ENCODE data around the gene SKP2. TPM values are rescaled to one million over a fixed set of nuclear protein-coding genes. Genes with fewer than 3 reads are reported as not detected.

Gene SKP2
- polyA plus RNA-seq, 2 of the 4 experiments (the other 2 are of a cell fraction), result 11.4 to 13.7 TPM

DNA sequence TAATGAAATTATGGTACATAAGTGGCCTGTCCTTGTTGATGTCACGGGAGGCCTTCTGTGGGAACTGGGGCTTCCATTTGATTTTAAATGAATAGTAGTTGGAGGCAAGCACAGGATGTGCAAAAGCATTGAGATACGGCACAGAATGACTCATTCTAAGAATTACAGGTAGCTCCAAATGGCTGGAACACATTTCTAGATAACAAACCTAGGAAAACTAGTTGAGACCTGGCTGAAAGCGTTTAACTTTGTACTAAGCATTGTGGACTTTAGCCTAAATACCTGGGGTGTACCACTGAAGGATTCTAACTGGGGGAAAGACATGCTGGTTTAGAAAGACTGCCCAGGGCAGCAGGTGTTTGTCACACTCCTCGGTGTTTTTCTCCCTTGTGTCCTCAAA lies 9.4 kb downstream of the SKP2 start:
- DNase-seq (ENCODE audit: low read depth in 1 of 2, low spot score in 1 of 2) (no peak), ATAC-seq (no peak), FAIRE-seq (no peak)
- CTCF ChIA-PET, result interaction anchor here (1.4 kb wide), 1 partner anchor 11 kb away, joined by 4 read pairs; no protein-coding TSS in a partner anchor
- no peaks in the 10 kb centered on the region for H3K9me3 ChIP-seq
- TF ChIP-seq E2F6 (IDR thresholded peaks at IDR 0.05; ENCODE audit: borderline replicate concordance, low read depth) (no peak), MYC (IDR thresholded peaks at IDR 0.05; ENCODE audit: borderline replicate concordance, low read length) (no peak), RFX5 (IDR thresholded peaks at IDR 0.05) (no peak), ZNF302 (CRISPR knock-in tag; IDR thresholded peaks at IDR 0.05) (no peak), KDM5A (IDR thresholded peaks at IDR 0.05) (no peak), BHLHE40 (IDR thresholded peaks at IDR 0.05; ENCODE audit: low read depth, low read length) (no peak)
- POLR2A ChIA-PET, result no interaction called here
- no peaks in the 10 kb centered on the region for H3K4me1 ChIP-seq
- no peak overlapping the region for H3K27ac ChIP-seq
- WGBS (ENCODE audit: missing lambda C conversion rate), result 96% methylated on average over 4 of the region's 4 CpGs
- no peak overlapping the region for H3K4me3 ChIP-seq
- no peak overlapping the region for H3K4me2 ChIP-seq

DNA sequence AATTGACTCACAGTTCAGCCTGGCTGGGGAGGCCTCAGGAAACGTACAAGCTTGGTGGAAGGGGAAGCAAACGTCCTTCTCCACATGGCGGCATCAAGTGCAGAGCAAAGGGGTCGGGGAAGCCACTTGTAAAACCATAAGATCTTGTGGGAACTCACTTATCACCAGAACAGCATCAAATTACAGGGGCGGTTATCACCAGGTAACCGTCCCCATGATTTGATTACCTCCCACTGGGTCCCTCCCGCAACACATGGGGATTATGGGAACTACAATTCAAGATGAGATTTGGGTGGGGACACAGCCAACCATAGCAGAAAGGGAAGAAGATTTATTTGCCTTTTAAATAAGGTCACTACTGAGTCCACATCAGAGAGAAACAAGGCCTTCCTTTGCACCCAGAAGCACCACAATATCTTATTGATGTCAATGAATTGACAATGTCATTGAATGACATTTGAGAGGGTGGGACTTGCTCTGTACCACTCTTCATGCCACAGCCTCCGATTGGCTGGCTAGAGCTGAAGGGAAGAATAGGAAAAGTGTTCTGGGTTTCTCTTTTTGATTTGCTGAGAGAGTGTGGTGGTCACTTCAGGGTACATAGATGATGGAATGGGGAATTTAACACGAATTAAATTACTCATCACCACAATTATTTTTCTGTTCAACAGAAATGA lies 11.0 kb downstream of the SKP2 start:
- TF ChIP-seq PHF8 (IDR thresholded peaks at IDR 0.05; ENCODE audit: borderline replicate concordance, low read depth) (no peak), CBX2 (IDR thresholded peaks at IDR 0.05; ENCODE audit: borderline replicate concordance, low read depth) (no peak), KDM5A (IDR thresholded peaks at IDR 0.05) (no peak), FOXS1 (CRISPR knock-in tag; IDR thresholded peaks at IDR 0.05) (no peak), HOXB13 (CRISPR knock-in tag; IDR thresholded peaks at IDR 0.05; ENCODE audit: low read depth) (no peak), HOXA7 (CRISPR knock-in tag; IDR thresholded peaks at IDR 0.05) (no peak)
- TF ChIP-seq, protein P1, sequence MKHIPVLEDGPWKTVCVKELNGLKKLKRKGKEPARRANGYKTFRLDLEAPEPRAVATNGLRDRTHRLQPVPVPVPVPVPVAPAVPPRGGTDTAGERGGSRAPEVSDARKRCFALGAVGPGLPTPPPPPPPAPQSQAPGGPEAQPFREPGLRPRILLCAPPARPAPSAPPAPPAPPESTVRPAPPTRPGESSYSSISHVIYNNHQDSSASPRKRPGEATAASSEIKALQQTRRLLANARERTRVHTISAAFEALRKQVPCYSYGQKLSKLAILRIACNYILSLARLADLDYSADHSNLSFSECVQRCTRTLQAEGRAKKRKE (CRISPR knock-in tag; IDR thresholded peaks at IDR 0.05; ENCODE audit: low read depth), result no peak
- TF ChIP-seq, protein P2, sequence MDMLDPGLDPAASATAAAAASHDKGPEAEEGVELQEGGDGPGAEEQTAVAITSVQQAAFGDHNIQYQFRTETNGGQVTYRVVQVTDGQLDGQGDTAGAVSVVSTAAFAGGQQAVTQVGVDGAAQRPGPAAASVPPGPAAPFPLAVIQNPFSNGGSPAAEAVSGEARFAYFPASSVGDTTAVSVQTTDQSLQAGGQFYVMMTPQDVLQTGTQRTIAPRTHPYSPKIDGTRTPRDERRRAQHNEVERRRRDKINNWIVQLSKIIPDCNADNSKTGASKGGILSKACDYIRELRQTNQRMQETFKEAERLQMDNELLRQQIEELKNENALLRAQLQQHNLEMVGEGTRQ (IDR thresholded peaks at IDR 0.05), result no peak
- no peak for DNase-seq (ENCODE audit: low read depth in 1 of 2, low spot score in 1 of 2)
- POLR2A ChIA-PET, result no interaction called here
- ATAC-seq, result no peak
- CTCF ChIA-PET, result no interaction called here
- Histone ChIP-seq H3K4me2 (no peak overlapping the region), H3K27ac (no peak overlapping the region), H3K4me3 (no peak overlapping the region), H3K4me1 (no peaks in the 10 kb centered on the region), H3K9me3 (no peaks in the 10 kb centered on the region)
- 90% methylated on average over 9 of the region's 9 CpGs for WGBS (ENCODE audit: missing lambda C conversion rate)
- no peak for FAIRE-seq

GRCh38 chr5:36164461-36164860 lies 12.6 kb downstream of the SKP2 start:
- Histone ChIP-seq H3K27ac (no peak overlapping the region), H3K9me3 (no peaks in the 10 kb centered on the region), H3K4me3 (no peak overlapping the region), H3K4me1 (no peaks in the 10 kb centered on the region), H3K4me2 (no peak overlapping the region)
- WGBS (ENCODE audit: missing lambda C conversion rate), result 96% methylated on average over 4 of the region's 4 CpGs
- no peak for DNase-seq (ENCODE audit: low read depth in 1 of 2, low spot score in 1 of 2)
- FAIRE-seq, result no peak
- CTCF ChIA-PET, result no interaction called here
- POLR2A ChIA-PET, result no interaction called here
- no peak for TF ChIP-seq RNF2 (IDR thresholded peaks at IDR 0.05; ENCODE audit: borderline replicate concordance, low read depth)
- no peak for TF ChIP-seq TP53 (CRISPR knock-in tag; IDR thresholded peaks at IDR 0.05)
- no peak for TF ChIP-seq RCOR1 (IDR thresholded peaks at IDR 0.05; ENCODE audit: low read depth, low read length)
- no peak for TF ChIP-seq NFE2L2 (conservative IDR thresholded peaks at IDR 0.05; ENCODE audit: low read length)
- TF ChIP-seq JUNB (IDR thresholded peaks at IDR 0.05), result no peak
- TF ChIP-seq SMC3 (IDR thresholded peaks at IDR 0.05), result no peak
- TF ChIP-seq SREBF2 (IDR thresholded peaks at IDR 0.05), result no peak
- TF ChIP-seq ELK1 (IDR thresholded peaks at IDR 0.05; ENCODE audit: low read depth, low read length), result no peak
- no peak for TF ChIP-seq HDAC2 (IDR thresholded peaks at IDR 0.05)
- TF ChIP-seq ESRRA (IDR thresholded peaks at IDR 0.05; ENCODE audit: borderline replicate concordance, low read length), result no peak
- no peak for TF ChIP-seq CHD4 (IDR thresholded peaks at IDR 0.05; ENCODE audit: borderline replicate concordance)
- no peak for TF ChIP-seq BHLHE40 (IDR thresholded peaks at IDR 0.05; ENCODE audit: low read depth, low read length)
- TF ChIP-seq CEBPB (IDR thresholded peaks at IDR 0.05), result no peak
- TF ChIP-seq ZC3H11A (IDR thresholded peaks at IDR 0.05), result no peak
- TF ChIP-seq E2F6 (IDR thresholded peaks at IDR 0.05; ENCODE audit: borderline replicate concordance, low read depth), result no peak
- TF ChIP-seq TFCP2L1 (CRISPR knock-in tag; IDR thresholded peaks at IDR 0.05), result no peak
- no peak for TF ChIP-seq HEYL (CRISPR knock-in tag; IDR thresholded peaks at IDR 0.05)
- TF ChIP-seq, protein P3, sequence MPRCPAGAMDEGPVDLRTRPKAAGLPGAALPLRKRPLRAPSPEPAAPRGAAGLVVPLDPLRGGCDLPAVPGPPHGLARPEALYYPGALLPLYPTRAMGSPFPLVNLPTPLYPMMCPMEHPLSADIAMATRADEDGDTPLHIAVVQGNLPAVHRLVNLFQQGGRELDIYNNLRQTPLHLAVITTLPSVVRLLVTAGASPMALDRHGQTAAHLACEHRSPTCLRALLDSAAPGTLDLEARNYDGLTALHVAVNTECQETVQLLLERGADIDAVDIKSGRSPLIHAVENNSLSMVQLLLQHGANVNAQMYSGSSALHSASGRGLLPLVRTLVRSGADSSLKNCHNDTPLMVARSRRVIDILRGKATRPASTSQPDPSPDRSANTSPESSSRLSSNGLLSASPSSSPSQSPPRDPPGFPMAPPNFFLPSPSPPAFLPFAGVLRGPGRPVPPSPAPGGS (IDR thresholded peaks at IDR 0.05), result no peak
- TF ChIP-seq HES2 (IDR thresholded peaks at IDR 0.05), result no peak
- TF ChIP-seq HOXA7 (CRISPR knock-in tag; IDR thresholded peaks at IDR 0.05), result no peak
- ATAC-seq, result no peak

All from A549 (cell line).